Right lobe of liver (tissue), 4 donors: ENCODE measurements around the gene CAMTA1.

Experiments
- CTCF ChIP-seq, 4 donors: fragments of 200-600 bp in 3 of 4; fragments of 450-650 bp in 1 of 4; IDR thresholded peaks; one replicate each; pipeline versions ENCODE4 v1.5.1 to v1.8.0; 2016 to 2022; ENCODE audit warnings: antibody characterized with exemption in 4 of 4, mild to moderate bottlenecking in 2 of 4
- POLR2A ChIP-seq: fragments of 450-650 bp; IDR thresholded peaks from one replicate; pipeline ENCODE4 v1.6.1; 2017; ENCODE audit warnings: antibody characterized with exemption, mild to moderate bottlenecking
- donor health status: DM: no; HTN: no; CAD: no.
- donor health status: DM: no; HTN: no; CAD: no.
- donor health status: DM: no; HTN: yes; CAD: no.

DNA sequence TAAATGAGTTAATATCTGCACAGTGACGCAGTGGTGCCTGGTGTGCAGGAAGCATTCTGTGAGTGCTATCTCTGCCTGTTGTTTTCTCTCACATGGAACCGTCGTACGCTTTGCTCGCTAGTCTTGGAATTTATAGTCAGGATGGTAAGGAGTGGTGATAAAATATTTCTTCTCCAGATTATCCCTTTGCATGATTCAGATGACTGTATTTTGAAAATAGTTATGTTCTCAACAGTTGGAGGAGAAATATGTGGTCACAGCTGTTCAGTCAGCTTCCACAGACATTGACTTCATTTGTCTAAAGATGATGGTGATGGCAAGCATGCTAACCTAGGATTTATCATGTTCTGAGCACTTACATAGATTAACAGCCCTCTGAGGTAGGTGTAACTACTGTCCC is 944.5 kb downstream of the CAMTA1 start:
- TF ChIP-seq CTCF (IDR thresholded peaks at IDR 0.05) (no peak), POLR2A (no peak)
